Esophagus mucosa (tissue), 1 donor: Measurements from ENCODE around the gene SLC5A5. TPM values are rescaled to one million over a fixed set of nuclear protein-coding genes. Genes with fewer than 3 reads are reported as not detected.
"Not testable (repeated sequence)": the region's sequence is repeated elsewhere in the genome, so short reads cannot be mapped to it uniquely, and the experiment has no call there.

Experiments
- ATAC-seq: fragments of 200-7000 bp; cut with Tn5 transposase; one replicate; pipeline ENCODE4 v1.9.1; 2020
- total RNA-seq: library from RNA; stranded (reverse); gene quantifications from one replicate; pipeline ENCODE4 v1.2.4, GENCODE V29; 2023
- donor health status: DM: yes; HTN: yes; CAD: no.

SLC5A5 gene
- total RNA-seq, 1 donor from 2014 or later: not detected

DNA sequence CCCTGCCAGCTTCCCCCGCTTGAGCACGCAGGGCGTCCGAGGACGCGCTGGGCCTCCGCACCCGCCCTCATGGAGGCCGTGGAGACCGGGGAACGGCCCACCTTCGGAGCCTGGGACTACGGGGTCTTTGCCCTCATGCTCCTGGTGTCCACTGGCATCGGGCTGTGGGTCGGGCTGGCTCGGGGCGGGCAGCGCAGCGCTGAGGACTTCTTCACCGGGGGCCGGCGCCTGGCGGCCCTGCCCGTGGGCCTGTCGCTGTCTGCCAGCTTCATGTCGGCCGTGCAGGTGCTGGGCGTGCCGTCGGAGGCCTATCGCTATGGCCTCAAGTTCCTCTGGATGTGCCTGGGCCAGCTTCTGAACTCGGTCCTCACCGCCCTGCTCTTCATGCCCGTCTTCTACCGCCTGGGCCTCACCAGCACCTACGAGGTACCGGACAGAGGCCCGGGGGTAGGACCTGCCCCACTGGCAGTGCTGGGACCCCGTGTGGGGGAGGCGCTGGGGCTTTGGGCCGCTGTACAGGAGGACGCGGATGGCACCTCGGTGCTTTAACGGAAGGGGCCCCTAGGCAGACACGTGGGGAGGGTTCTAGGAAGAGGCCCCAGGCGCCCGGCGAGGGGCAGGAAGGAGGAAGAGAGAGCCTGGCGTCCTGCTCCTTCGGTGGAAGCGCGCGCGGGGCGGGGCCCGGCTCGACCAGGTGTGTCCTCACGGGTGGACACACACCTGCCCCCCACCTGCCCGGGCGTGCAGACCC lies 681 bp downstream of the SLC5A5 start:
- ATAC-seq: peak; percentile 7

DNA sequence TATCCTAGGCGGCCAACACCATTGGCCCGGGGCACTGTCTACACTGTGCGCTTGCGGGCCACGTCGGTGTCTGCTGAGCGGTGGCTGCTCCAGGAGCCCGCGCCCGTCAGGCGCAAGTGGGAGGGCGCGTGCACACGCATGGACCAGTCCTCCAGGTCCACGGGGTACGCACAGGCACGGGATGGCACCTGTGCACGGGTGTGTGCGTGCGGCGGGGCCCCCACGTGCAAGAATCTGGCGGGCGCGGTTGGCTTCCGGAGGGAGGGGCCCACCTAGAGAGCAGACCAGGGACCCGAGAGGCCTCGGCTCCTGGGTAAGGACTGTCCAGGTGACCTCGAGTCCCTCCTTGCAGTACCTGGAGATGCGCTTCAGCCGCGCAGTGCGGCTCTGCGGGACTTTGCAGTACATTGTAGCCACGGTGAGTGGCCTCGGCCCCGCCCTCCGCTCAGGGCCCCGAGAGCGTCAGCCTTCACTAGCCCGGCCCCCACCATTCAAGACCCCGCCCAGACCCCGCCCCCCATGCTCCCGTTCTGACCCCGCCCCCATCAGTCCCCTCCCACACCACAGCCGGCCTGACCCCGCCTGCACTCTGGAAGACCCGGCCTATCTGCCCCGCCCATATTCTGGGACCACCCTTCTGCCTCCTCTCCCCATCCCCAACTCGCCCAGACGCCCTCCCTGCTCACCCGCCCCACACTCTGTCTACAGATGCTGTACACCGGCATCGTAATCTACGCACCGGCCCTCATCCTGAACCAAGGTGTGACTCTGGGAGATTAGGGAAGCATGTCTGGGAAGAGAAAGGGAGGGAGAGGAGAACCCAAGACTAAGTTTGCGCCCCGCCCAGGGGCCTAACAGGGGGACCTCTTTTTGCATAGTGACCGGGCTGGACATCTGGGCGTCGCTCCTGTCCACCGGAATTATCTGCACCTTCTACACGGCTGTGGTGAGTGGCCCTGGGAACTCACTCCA lies 2.3 kb downstream of the SLC5A5 start:
- ATAC-seq: peak; percentile 57

DNA sequence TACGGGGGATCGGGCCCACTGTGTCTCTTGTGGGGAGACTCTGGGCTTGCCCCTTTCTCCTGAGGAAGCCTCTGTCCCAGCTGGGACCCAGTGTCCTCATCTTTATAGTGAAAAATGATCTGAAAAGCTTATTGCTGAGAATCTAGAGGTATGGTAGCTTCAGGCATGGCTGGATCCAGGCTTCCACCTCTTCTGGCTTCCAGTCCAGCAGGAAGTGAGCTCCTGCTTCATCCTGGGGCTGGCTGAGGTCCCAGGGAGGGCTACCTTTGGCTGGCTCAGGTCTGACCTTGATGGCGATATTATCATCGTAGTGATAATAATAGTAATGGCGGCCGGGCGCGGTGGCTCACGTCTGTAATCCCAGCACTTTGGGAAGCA lies 3.0 kb downstream of the SLC5A5 start:
- no peak for ATAC-seq

DNA sequence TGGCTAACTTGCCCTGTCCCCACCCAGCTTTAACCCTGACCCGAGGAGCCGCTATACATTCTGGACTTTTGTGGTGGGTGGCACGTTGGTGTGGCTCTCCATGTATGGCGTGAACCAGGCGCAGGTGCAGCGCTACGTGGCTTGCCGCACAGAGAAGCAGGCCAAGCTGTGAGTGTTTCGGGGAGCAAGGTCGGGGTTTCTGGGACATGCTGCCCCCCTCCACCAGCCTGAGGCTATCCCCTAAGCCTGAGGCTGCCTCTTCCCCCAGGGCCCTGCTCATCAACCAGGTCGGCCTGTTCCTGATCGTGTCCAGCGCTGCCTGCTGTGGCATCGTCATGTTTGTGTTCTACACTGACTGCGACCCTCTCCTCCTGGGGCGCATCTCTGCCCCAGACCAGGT lies 6.0 kb downstream of the SLC5A5 start:
- ATAC-seq: no peak

DNA sequence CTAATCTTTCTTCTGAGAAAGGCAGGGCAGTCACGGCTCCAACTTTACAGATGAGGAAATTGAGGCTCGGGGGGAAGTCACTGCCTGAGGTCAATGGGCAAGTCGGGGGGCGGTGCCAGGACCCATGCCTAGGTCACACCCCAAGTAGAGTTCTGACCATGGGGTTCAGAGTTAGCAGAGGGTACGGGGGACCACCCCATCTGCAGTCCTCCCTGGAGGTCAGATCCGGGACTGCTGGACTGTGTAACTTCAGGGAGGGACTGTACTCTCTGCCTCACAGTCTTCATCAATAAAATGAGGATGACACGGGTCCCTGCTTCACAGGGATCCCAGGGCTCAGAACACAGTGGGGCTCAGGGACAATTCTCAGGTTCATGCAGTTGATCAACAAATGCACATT lies 7.7 kb downstream of the SLC5A5 start:
- peak; percentile 21 for ATAC-seq

DNA sequence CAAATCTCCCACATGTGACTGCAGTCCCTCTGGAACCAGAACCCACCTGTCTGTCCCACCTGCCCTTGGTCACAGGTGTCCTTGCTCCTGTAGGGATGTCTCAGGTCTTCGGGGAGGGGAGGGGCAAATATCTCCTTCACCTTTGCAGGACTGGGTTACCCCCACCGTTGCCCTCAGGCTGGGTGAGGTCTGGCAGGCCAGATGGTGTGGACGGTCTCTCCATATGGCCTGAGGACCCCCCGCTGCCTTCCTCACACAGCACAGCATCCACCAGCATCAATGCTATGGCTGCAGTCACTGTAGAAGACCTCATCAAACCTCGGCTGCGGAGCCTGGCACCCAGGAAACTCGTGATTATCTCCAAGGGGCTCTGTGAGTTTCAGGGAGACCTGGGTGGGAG lies 10.0 kb downstream of the SLC5A5 start:
- ATAC-seq: peak; percentile 18

DNA sequence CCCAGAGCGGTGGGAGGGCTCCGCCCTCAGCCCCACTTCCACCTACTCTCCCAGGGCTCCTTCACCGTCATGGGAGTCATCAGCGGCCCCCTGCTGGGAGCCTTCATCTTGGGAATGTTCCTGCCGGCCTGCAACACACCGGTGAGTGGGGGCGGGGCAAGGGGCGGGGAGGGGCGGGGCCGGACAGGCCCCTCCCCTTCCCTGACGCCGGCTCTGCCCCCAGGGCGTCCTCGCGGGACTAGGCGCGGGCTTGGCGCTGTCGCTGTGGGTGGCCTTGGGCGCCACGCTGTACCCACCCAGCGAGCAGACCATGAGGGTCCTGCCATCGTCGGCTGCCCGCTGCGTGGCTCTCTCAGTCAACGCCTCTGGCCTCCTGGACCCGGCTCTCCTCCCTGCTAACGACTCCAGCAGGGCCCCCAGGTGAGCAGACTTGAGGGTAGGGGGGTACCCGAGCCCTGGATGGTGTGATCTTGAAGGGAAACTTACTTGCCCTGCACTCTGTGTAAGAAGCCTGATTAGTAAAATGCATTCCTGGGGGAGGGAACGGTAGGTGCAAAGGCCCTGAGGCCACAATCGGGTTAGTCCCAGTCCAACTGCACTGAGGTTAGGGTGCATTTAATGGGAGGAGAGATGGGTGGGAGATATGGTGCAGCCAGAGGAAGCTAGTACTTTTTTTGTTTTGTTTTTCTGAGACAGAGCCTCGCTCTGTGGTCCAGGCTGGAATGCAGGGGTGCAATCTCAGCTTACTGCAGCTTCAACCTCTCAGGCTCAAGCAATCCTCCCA lies 12.1 kb downstream of the SLC5A5 start:
- no peak for ATAC-seq

DNA sequence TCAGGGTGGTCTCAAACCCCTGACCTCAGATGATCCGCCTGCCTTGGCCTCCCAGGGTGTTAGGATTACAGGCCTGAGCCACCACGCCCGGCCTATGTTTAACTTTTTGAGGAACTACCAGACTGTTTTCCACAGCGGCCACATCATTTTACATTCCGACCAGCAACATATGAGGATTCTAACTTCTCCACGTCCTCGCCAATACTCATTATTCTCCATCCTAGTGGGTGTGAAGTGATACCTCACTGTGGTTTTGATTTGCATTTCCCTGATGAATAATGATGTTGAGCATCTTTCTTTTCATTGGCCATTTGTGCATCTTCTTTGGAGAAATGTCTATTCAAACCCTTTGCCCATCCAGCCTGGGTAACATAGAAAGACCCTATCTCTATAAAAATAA lies 14.8 kb downstream of the SLC5A5 start:
- no peak for ATAC-seq

DNA sequence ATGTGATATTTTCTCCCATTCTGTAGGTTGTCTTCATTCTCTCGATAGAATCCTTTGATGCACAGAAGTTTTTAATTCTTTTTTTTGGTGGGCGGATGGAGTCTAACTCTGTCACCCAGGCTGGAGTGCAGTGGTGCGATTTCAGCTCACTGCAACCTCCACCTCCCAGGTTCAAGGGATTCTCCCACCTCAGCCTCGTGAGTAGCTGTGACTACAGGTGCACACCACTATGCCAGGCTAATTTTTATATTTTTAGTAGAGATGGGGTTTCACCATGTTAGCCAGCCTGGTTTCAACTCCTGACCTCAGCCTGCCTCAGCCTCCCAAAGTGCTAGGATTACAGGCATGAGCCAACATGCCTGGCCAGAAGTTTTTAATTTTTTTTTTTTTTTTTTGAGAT lies 15.5 kb downstream of the SLC5A5 start:
- not testable (repeated sequence) for ATAC-seq

DNA sequence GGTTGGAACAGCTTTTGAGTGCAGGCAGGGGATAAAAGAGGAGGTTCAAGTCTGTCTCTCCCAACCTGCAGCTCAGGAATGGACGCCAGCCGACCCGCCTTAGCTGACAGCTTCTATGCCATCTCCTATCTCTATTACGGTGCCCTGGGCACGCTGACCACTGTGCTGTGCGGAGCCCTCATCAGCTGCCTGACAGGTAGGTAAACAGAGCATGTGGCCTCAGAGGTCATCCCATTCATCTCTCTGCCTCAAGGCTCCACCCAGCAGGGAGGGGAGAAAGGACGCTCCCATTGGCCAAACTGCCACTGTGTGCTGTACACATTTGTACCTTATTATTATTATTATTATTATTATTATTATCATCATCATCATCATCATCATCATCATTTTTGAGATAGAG lies 16.5 kb downstream of the SLC5A5 start:
- no peak for ATAC-seq

DNA sequence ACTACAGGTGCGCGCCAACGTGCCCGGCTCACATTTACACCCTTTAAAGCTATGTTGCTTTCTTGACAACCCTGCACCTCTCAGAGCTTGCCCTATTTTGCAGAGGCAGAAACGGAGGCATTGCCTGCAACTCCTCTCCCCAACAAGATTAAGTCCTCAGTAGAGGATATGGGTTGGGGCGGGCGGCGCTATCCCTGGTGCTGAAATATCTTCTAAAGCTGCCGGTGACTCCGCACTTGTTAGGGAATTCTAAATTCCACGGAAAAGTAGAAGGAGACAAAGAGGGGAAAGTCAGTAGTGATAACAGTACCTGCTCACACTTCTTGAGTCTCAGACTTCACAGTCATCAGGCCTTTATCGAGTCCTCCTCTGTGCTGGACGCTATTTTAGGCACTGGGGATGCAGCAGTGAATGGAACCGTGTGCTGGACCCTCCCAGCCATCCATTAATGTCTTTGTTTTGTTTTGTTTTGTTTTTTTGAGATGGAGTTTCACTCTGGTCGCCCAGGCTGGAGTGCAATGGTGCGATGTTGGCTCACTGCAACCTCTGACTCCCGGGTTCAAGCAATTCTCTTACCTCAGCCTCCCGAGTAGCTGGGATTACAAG lies 18.0 kb downstream of the SLC5A5 start:
- ATAC-seq: no peak

DNA sequence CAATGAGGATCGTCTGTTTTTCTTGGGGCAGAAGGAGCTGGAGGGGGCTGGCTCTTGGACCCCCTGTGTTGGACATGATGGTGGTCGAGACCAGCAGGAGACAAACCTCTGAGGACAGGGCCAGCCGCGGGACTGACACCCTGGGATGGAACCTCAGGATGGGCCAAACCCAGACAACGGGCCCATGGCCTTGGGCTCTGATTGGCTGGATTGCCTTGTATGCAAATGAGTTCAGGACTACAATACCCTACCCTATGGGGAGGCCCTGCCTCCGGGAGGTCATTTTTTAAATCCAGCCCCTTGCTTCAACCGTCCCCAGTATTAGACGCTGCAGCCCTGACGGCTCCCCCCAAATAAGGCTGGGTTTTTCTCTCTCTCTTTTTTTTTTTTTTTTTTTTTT lies 22.0 kb downstream of the SLC5A5 start:
- no peak for ATAC-seq

DNA sequence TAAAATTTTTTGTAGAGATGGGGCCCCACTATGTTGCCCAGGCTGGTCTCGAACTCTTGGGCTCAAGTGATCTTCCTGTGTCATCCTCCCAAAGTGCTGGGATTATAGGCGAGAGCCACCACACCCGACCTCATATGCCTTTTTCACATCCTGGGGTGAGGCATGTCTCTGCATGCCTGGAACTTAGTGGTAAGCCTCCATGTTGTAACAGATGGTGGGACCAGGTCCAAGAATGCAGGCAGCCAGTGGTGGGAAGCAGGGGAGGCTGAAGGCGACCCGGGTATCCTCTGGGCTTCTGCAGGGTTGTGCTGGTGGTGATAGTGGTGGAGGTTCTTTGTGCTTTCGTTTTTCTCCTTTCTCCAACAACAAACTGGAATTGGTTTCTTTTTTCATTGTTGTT lies 31.0 kb downstream of the SLC5A5 start:
- peak; percentile 43 for ATAC-seq

DNA sequence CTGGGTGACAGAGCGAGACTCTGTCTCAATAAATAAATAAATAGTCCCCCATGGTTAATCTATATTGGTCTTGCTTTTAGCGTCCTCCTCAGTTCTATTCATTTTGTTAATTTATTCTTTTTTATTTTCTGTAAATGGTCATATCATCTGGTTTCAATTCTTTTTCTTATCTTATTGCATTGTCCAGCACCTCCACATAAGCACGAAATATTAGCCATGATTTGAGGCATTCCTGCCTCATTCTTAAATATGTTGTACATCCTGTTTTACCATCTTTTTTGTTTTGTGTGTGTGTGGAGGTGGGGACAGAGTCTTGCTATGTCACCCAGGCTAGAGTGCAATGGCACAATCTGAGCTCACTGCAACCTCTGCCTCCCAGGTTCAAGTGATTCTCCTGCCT lies 36.5 kb downstream of the SLC5A5 start:
- no peak for ATAC-seq

DNA sequence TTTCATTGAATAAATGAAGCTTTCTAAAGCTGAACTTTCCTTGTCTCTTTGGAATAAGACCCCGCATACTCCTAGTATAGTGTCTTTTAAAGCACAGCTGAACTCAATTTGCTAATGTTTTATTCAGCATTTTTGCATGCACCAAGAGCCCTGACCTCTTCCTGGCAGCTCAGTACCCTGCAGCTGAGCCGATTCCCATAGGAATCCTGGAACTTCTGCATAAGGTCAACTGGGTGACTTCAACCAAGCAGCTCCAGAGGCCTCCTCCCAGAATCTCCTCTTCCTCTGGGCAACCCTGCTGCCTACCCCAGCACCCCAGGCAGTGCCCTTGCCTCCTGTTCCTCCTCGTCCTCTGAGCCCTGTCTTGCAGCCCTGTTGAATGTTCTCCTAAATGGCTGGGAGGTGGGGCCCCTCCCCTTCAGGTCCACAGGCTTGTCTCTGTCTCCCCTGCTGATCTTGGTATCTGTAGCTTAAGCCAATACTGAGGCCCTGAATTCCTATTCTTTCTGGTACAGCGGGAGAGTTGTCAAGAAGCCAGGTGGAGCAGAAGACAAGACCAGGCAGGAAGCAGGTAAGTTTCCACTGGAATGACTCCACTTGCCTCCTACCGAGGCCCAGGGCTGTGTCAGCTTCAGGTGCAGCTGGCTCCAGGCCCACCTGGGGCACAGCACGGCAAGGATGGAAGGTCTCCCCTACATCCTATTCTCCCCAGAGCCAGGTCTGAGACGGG lies 37.4 kb downstream of the SLC5A5 start:
- peak; percentile 71 for ATAC-seq

DNA sequence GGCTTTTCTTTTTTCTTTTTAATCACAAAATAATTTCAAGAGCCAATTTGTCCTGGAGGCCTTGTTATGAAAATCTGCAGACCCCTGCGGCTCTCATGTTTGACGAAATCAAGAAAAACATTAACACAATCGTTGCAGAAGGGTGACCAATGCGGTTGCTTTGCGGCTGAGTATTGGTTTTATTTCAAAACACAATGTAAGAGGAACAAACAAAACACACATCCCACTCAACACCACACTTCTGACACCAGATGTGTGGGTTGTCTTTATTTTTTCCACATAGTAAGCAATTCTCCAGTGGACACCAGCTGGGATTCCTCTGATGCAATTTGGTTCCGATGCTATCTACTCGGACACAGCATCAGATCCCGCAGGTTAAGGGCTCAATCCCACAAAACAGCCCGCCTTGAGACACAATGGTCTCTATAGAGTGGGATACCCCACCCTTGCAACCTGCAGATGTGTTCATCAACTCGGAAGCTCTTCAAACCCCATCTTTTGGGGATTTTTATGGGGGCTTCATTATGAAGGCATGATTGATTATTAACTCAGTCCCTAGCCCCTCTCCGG lies 39.1 kb downstream of the SLC5A5 start:
- no peak for ATAC-seq

DNA sequence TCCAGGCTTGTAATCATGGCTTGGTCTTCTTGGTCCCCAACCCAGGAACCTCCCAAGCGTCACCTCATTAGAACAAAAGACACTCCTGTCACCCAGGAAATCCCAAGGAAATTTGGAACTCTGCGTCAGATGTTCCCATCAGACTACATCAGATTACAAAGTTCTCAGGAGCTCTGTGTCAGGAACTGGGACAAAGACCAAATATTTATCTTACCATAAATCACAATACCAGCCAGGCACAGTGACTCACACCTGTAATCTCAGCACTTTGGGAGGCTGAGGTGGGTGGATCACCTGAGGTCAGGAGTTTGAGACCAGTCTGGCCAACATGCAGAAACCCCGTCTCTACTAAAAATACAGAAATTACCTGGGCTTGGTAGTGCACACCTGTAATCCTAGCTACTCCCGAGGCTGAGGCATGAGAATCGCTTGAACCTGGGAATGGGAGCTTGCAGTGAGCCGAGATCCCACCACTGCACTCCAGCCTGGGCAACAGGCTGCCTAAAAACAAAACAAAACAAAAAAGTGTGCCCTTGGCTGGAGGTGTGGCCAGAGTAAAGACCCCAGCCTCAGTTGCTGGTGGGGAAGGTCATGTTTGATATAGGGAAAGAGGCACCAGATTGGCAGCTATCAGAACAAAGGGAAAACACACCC lies 44.3 kb downstream of the SLC5A5 start:
- ATAC-seq: peak; percentile 86

DNA sequence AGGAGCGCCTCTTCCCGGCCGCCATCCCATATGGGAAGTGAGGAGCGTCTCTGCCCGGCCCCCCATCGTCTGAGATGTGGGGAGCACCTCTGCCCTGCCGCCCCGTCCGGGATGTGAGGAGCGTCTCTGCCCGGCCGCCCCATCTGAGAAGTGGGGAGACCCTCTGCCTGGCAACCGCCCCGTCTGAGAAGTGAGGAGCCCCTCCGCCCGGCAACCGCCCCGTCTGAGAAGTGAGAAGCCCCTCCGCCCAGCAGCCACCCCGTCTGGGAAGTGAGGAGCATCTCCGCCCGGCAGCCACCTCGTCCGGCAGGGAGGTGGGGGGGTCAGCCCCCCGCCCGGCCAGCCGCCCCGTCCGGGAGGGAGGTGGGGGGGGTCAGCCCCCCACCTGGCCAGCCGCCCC lies 46.4 kb downstream of the SLC5A5 start:
- not testable (repeated sequence) for ATAC-seq

DNA sequence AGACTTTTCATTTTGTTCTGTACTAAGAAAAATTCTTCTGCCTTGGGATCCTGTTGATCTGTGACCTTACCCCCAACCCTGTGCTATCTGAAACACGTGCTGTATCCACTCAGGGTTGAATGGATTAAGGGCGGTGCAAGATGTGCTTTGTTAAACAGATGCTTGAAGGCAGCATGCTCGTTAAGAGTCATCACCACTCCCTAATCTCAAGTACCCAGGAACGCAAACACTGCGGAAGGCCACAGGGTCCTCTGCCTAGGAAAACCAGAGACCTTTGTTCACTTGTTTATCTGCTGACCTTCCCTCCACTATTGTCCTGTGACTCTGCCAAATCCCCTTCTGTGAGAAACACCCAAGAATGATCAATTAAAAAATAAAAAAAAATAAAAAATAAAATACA lies 47.4 kb downstream of the SLC5A5 start:
- ATAC-seq: not testable (repeated sequence)

DNA sequence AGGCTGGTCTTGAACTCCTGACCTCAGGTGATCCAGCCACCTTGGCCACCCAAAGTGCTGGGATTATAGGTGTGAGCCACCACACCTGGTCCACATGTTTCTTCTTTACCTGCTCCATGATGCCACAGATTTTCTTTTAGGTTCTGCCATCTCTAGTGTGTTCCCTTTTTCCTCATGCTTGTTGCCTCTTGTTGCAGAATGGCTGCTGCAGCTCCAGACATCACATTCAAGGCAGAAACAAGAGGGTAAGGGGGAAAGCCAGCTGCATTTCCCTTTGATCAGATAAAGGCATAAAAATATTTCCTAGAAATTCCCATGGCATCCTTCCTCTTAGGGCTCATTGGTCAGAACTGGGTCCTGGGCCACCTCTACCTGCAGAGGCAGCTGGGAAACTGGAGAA lies 48.8 kb downstream of the SLC5A5 start:
- ATAC-seq: no peak

DNA sequence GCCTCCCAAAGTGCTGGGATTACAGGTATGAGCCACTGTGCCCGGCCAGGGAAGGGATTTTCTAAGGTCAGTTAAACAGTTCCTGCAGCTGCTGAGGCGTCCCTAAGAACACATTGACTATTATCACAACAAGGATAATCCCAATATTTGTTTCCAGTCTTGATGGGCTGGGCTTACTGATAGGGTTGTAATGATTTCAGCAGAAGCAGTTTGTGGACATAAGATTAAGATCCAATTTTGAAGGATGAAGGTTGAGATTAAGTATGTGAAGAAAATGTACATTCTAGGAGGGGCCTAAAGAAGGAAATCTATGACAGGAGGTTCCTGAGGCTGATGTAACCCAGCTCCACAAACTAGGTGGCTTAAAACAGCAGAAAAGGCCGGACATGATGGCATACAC lies 50.4 kb downstream of the SLC5A5 start:
- no peak for ATAC-seq
